HEK293T (cell line): ENCODE results near the gene RNF144B.
A peak's percentile ranks its signal among the peaks of the same experiment; 100 is the strongest.
"Not testable (repeated sequence)": the region's sequence is repeated elsewhere in the genome, so short reads cannot be mapped to it uniquely, and the experiment has no call there.

Source experiments
- CTCF ChIA-PET: fragments of 350-600 bp; formaldehyde crosslinking; extraction: SDS; loops from one replicate; lab custom pipeline; 2021; ENCODE audit warnings: antibody characterized with exemption, inconsistent platforms; lab: Yijun Ruan, JAX
- POLR2A ChIA-PET: fragments of 350-600 bp; formaldehyde crosslinking; extraction: SDS; loops from one replicate; lab custom pipeline; 2020; ENCODE audit warnings: antibody characterized with exemption, inconsistent platforms; lab: Yijun Ruan, JAX
- DNase-seq: peaks from one replicate; pipeline ENCODE4 v3.0.0; 2012; ENCODE audit warnings: mixed read lengths; ENCODE audit errors: extremely low spot score
- ARNT ChIP-seq: fragments of 450-650 bp; IDR thresholded peaks from 2 replicates; pipeline ENCODE4 v1.6.1; 2017; ENCODE audit warnings: mild to moderate bottlenecking
- BHLHE40 ChIP-seq: fragments of 450-650 bp; IDR thresholded peaks from 2 replicates; pipeline ENCODE4 v1.6.1; 2016; ENCODE audit warnings: mild to moderate bottlenecking, moderate library complexity, borderline replicate concordance
- CTBP1 ChIP-seq: fragments of 450-650 bp; IDR thresholded peaks from 2 replicates; pipeline ENCODE4 v1.6.1; 2016; ENCODE audit warnings: borderline replicate concordance
- ELF4 ChIP-seq: fragments of 450-650 bp; IDR thresholded peaks from 2 replicates; pipeline ENCODE4 v1.6.1; 2017; ENCODE audit warnings: antibody characterized with exemption
- FOXA1 ChIP-seq: fragments of 450-650 bp; IDR thresholded peaks from 2 replicates; pipeline ENCODE4 v1.6.1; 2016; ENCODE audit warnings: mild to moderate bottlenecking
- FOXK2 ChIP-seq: fragments of 450-650 bp; IDR thresholded peaks from 2 replicates; pipeline ENCODE4 v1.6.1; 2016; ENCODE audit warnings: mild to moderate bottlenecking
- FOXM1 ChIP-seq: fragments of 450-650 bp; IDR thresholded peaks from 2 replicates; pipeline ENCODE4 v1.6.1; 2017; ENCODE audit warnings: mild to moderate bottlenecking, borderline replicate concordance
- HDGF ChIP-seq: fragments of 450-650 bp; IDR thresholded peaks from 2 replicates; pipeline ENCODE4 v1.6.1; 2017; ENCODE audit warnings: antibody characterized with exemption, borderline replicate concordance
- L3MBTL2 ChIP-seq: fragments of 450-650 bp; conservative IDR thresholded peaks from 2 replicates; pipeline ENCODE4 v1.6.1; 2016; ENCODE audit warnings: mild to moderate bottlenecking
- LEF1 ChIP-seq: fragments of 450-650 bp; IDR thresholded peaks from 2 replicates; pipeline ENCODE4 v1.6.1; 2017; ENCODE audit warnings: mild to moderate bottlenecking, borderline replicate concordance
- NFRKB ChIP-seq: fragments of 450-650 bp; IDR thresholded peaks from 2 replicates; pipeline ENCODE4 v1.6.1; 2016; ENCODE audit warnings: mild to moderate bottlenecking, moderate library complexity
- SP1 ChIP-seq: fragments of 450-650 bp; IDR thresholded peaks from 2 replicates; pipeline ENCODE4 v1.6.1; 2017
- SUZ12 ChIP-seq: fragments of 450-650 bp; IDR thresholded peaks from 2 replicates; pipeline ENCODE4 v1.6.1; 2016; ENCODE audit warnings: mild to moderate bottlenecking
- TARDBP ChIP-seq: fragments of 450-650 bp; IDR thresholded peaks from 2 replicates; pipeline ENCODE4 v1.6.1; 2016
- ZNF384 ChIP-seq: fragments of 450-650 bp; IDR thresholded peaks from 2 replicates; pipeline ENCODE4 v1.6.1; 2016
- TF ChIP-seq, protein P1 (sequence below): fragments of 450-650 bp; IDR thresholded peaks from 2 replicates; pipeline ENCODE4 v1.6.1; 2016

Gene RNF144B

DNA sequence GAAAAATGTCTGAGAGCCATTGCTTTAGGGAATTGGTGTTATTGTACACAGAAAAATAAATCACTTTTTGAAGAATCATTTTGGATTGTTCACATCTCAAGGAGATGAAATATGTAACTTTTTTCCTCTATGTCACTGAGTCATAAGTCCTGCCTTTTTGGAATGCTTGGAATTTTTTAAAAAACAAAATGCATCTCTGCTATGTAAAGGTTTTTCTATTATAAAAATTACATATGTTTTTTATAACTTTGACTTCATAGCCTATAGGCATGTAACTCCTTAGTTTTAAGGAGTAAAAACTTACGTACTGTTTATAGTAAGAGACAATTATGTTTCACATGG is 8.7 kb downstream of the RNF144B start:
- CTCF ChIA-PET: no interaction called here
- no peak for TF ChIP-seq ELF4
- TF ChIP-seq ARNT: no peak
- no peak for TF ChIP-seq NFRKB
- no peak for TF ChIP-seq TARDBP
- TF ChIP-seq SUZ12: no peak
- no peak for TF ChIP-seq FOXK2
- TF ChIP-seq SP1: no peak
- TF ChIP-seq L3MBTL2: no peak
- no peak for TF ChIP-seq FOXA1
- no peak for DNase-seq
- POLR2A ChIA-PET: no interaction called here

GRCh38 chr6:18397701-18398100 is 10.6 kb downstream of the RNF144B start:
- CTCF ChIA-PET: interaction anchor here (0.9 kb wide), 1 partner anchor 892 kb away, joined by 3 read pairs; no protein-coding TSS in a partner anchor

GRCh38 chr6:18398225-18398624 is 11.1 kb downstream of the RNF144B start:
- POLR2A ChIA-PET, CTCF ChIA-PET: not testable (repeated sequence)

More at GRCh38 chr6:18397701-18398100, 10.6 kb downstream of the RNF144B start:
- POLR2A ChIA-PET: no interaction called here
- TF ChIP-seq ARNT (no peak), L3MBTL2 (no peak), HDGF (no peak), FOXK2 (no peak), SUZ12 (no peak), BHLHE40 (no peak)
- TF ChIP-seq, protein P1, sequence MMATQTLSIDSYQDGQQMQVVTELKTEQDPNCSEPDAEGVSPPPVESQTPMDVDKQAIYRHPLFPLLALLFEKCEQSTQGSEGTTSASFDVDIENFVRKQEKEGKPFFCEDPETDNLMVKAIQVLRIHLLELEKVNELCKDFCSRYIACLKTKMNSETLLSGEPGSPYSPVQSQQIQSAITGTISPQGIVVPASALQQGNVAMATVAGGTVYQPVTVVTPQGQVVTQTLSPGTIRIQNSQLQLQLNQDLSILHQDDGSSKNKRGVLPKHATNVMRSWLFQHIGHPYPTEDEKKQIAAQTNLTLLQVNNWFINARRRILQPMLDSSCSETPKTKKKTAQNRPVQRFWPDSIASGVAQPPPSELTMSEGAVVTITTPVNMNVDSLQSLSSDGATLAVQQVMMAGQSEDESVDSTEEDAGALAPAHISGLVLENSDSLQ: no peak
- no peak for DNase-seq

GRCh38 chr6:18400831-18401446 is 13.8 kb downstream of the RNF144B start:
- CTCF ChIA-PET: no interaction called here
- no peak for DNase-seq

More at GRCh38 chr6:18398225-18398624, 11.1 kb downstream of the RNF144B start:
- DNase-seq: not testable (repeated sequence)

DNA sequence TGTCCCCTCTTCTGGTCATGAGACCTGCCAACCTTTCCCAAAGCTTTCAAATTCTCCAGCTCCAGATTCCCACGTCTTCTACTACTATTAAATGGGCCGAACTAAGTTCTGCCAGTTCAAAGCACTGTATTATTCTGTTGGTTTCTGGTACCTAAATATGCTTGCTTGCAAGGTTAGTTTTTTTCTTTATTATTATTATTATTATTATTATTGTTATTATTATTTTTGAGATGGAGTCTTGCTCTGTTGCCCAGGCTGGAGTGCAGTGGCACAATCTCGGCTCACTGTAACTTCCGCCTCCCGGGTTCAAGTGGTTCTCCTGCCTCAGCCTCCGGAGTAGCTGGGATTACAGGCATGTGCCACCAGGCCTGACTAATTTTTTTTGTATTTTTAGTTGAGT is 17.8 kb downstream of the RNF144B start:
- CTCF ChIA-PET: interaction anchor here (0.6 kb wide), 1 partner anchor 86 kb away, joined by 4 read pairs; no protein-coding TSS in a partner anchor
- DNase-seq, POLR2A ChIA-PET: not testable (repeated sequence)

More at GRCh38 chr6:18400831-18401446, 13.8 kb downstream of the RNF144B start:
- TF ChIP-seq FOXM1: no peak
- TF ChIP-seq, protein P1: no peak
- TF ChIP-seq CTBP1: no peak
- no peak for TF ChIP-seq ELF4
- TF ChIP-seq FOXA1: no peak
- TF ChIP-seq TARDBP: no peak
- no peak for TF ChIP-seq NFRKB
- TF ChIP-seq FOXK2: no peak
- TF ChIP-seq LEF1: no peak
- no peak for TF ChIP-seq L3MBTL2
- TF ChIP-seq ARNT: no peak
- POLR2A ChIA-PET: no interaction called here

GRCh38 chr6:18405477-18406293 is 18.5 kb downstream of the RNF144B start:
- POLR2A ChIA-PET: no interaction called here
- TF ChIP-seq ELF4: no peak
- peak; percentile 56; the same call in 1 of the 2 replicates for TF ChIP-seq FOXM1
- no peak for TF ChIP-seq SP1
- TF ChIP-seq ARNT: peak; percentile 87
- no peak for TF ChIP-seq NFRKB
- peak; percentile 88 for TF ChIP-seq LEF1
- peak; percentile 28; the same call in 1 of the 2 replicates for TF ChIP-seq FOXK2
- no peak for TF ChIP-seq HDGF
- peak; percentile 45; the same call in 1 of the 2 replicates for TF ChIP-seq FOXA1
- TF ChIP-seq ZNF384: no peak
- TF ChIP-seq, protein P1: peak; percentile 95
- TF ChIP-seq L3MBTL2: no peak
- TF ChIP-seq CTBP1: peak; percentile 98
- DNase-seq: peak; percentile 39
- CTCF ChIA-PET: interaction anchor here (0.6 kb wide), 1 partner anchor 87 kb away, joined by 4 read pairs; no protein-coding TSS in a partner anchor
